ENCODE results near the gene FSD1.
A peak's percentile ranks its signal among the peaks of the same experiment; 100 is the strongest.
"Not testable (repeated sequence)": the region's sequence is repeated elsewhere in the genome, so short reads cannot be mapped to it uniquely, and the experiment has no call there.

The FSD1 gene

DNA sequence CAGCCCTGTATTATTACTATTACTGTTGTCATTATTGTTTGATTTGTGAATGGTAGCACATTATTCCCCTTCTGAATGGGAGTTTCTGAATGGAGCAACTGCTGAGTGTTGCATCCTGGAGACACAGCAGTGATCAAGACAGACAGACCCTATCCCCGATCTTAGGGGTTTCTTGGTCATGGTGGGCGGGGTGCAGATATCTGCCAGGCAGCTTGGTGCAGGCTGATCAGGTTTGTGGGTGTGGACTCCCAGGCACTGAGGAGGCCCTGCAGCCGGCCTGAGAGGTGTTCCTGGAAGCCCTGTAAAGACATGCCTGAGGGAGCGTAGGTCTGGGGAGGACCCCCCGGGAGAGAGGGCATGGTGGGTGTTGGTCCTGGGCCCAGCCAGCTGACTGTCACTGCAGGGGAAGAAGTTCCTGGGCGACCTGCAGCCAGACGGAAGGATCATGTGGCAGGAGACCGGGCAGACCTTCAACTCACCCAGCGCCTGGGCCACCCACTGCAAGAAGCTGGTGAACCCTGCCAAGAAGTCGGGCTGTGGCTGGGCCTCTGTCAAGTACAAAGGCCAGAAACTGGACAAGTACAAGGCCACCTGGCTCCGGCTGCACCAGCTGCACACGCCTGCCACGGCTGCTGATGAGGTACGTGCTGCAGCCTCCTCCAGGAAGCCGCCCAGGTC, 41.1 kb downstream of the FSD1 start:
- DNase-seq: no peak

DNA sequence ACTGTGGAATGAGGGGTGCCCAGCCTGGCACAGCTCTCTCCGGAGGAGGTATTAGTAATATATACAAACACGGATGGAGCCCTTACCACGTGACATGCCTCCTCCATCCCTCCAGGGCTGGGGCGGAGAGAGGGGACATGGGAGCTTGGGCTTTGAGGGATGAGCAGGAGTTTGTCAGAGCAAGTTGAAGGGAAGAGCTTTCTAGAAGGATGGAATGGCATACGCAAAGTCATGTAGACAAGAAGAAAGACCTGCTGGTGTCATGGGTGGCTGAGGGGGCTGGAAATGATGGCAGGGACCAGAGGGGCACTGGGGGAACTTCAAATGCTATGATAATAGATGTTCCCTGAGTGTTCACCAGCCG, 41.6 kb downstream of the FSD1 start:
- no peak for DNase-seq

DNA sequence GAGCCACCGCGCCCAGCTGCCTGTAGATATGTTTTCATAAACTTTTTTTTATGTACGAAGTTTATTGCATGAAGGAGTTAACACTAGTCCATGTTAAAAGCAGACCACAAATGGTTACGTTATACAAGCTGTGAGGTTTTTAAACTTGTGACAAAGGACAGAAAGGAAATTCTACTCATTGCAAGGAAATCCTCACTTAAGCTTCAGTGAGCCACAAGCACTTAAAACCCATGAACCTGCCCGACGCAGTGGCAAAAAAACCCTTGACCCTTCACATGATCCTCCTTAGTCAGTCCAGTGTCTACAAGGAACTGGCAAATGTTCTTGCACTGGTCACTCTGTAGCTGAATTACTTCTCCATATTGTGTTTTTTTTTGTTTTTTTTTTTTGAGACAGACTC, 43.1 kb downstream of the FSD1 start:
- no peak for DNase-seq

DNA sequence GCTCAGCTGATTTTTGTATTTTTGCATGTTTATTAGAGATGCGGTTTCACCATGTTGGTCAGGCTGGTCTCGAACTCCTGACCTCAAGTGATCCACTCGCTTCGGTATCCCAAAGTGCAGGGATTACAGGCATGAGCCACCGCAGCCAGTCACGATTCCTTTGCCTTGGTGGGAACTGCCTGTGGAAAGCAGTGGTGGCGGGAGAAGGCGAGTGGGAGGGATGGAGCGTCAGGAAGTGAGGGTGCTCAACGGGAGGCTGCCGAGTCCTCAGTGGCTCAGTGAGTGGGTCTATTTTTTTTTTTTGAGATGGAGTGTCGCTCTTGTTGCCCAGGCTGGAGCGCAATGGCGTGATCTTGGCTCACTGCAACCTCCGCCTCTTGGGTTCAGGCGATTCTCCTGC, 44.8 kb downstream of the FSD1 start:
- not testable (repeated sequence) for DNase-seq

DNA sequence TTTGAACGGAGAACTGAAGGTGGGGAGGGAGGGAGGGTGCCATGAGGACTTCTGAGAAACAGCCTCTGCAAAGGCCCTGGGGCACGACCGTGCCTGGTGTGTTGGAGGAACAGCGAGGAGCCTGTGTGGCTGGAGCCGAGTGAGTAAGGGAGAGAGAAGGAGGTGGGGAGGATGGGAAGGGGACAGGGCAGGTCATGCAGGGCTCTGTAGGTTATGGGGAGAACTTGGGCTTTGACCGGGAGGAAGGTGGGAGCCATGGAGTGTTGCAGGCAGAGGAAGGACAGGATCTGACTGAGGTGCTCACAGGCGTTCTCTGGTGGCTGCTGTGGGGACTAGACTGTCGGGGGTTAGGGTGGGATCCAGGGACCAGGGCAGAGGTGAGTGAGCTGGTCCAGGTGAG, 45.7 kb downstream of the FSD1 start:
- no peak for DNase-seq

DNA sequence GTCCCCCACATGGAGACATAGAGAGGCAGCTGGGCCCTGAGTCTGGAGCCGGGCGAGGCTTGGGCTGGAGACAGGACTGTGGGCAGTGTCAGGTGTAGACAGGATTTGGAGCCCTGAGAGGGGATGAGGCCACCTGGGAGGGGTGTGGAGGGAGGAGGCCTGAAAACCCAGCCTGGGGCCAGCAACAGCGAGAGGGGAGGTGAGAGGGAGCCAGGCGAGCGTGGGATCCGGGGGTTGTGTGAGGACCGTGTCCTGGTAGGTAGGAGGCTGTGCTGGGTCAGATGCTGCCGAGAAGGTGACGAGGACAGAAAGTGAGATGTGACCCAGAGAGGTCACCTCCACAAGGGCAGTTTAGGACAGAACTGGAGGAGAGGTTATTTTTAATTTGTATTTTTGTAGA, 46.3 kb downstream of the FSD1 start:
- DNase-seq: no peak

DNA sequence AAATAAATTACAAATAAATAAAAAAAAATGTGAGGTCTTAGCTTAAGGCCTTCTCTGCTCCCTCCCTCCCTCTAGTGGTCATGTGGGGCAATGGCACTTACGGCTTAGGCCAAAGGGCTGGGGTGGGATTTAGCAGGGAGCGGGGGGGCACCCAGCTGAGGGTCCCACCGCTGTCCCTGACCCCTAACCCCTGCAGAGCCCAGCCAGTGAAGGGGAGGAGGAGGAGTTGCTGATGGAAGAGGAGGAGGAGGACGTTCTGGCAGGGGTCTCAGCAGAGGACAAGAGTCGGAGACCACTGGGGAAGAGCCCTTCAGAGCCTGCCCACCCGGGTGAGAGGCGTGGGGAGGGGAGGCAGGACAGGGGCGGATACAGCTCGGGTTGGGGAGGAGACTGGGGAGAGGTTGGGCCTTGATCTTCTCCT, 48.3 kb downstream of the FSD1 start:
- DNase-seq: peak; percentile 65

DNA sequence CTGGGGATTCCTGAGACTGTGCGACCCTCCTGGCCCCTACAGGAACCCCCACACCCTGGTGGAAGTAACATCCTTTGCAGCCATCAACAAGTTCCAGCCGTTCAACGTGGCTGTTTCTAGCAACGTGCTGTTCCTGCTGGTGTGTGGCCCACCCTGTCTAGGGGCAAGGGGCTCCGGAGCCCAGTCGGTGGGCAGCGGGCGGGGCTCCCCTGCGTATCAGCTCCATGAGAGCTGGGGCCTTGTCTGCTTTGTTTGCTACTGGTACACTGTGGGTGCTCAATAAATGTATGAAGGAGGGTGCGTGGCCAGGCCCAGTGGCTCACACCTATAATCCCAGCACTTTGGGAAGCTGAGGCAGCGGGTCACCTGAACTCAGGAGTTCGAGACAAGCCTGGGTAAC, 49.9 kb downstream of the FSD1 start:
- no peak for DNase-seq

DNA sequence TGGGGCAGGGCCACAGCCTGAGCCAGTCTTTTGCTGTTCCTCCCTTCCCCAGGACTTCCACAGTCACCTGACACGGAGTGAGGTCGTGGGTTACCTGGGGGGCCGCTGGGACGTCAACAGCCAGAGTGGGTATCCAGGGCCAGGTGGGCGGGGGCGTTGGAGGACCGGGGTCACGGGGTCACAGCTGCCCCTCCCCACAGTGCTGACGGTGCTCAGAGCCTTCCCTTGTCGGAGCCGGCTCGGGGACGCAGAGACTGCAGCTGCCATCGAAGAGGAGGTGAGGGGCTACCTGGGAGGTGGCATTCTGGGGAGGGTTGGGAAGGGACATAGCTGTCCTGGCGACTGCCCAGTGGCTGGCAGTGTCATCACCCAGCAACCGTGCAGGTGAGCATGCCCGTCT, 50.5 kb downstream of the FSD1 start:
- DNase-seq: no peak

DNA sequence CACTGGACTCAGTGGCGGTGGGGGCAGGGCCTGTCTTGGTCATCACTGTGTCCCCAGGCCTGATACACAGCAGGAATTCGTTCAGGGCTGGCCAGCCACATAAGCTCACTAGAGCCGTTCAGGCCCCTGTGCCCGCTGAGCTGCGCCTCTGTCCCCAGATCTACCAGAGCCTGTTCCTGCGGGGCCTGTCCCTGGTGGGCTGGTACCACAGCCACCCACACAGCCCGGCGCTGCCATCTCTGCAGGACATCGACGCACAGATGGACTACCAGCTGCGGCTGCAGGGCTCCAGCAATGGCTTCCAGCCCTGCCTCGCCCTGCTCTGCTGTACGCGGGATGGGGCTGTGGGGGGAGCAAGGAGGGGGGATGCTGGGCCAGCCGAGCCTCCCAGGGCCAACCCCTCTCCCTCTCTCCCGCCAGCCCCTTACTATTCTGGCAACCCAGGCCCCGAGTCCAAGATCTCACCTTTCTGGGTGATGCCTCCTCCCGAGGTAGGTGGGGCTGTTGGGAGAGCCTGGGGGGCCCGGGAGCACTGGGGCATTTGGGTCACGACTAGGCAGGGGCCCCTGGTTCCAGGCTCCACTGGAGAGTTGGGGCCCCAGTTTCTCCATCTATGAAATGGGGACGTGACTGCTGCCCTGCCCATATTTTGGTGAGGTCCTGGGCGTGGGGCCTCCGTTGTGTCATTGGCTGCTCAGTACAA, 52.8 kb downstream of the FSD1 start:
- DNase-seq: no peak

DNA sequence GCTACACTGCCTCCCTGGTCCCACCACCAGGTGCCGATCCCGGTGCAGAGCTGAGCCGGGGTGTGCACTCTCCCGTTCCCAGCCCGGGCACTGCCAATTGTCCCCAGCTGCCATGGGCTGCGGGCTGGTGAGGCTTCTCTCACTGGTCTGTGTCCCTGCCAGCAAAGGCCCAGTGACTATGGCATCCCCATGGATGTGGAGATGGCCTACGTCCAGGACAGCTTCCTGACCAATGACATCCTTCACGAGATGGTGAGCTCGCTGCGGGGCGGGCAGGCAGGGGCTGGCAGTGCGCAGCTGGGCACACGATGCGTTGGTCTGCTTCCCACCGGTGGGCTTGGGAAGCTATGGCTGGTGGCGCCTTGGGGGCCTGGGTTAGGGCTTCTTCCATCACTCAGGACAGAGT, 53.5 kb downstream of the FSD1 start:
- DNase-seq: no peak

DNA sequence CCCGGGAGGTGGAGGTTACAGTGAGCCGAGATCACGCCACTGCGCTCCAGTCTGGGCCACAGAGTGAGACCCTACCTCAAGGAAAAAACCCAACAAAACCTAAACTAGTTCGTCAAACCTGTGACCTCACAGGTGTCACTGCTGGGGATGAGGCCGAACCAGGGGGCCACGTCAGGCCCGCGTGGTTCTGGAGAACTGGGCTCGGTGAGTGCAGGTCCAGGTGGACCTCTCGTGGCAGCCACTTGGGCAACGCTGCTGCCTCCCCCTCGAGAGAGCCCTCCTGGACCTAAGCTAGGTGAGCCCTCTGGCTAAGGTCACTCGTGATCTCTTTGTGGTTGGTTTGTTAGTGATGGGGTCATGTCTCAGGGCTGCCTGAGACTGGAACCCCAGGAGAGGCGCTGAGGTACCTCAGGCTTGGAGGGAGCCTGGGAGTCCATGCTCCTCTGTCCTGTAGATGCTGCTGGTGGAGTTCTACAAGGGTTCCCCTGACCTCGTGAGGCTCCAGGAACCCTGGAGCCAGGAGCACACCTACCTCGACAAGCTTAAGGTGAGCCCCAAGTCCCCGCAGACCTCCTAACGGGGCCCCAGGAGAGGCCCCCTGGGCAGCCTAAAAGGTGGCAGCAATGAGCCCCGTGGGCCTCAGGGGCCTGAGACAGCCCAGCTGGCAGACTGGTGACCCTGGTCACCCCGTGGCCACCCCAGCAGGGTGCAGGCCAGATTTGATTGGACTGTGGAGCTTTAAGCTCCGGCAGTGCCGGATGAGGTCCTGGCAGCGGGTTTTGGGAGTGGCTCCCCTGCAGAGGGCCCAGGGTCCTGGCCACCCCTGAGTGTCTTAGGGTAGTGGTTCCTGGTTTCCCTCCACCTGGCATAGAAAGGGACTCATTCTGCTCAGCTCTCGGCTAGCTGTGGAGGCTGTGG, 54.6 kb downstream of the FSD1 start:
- no peak for DNase-seq

DNA sequence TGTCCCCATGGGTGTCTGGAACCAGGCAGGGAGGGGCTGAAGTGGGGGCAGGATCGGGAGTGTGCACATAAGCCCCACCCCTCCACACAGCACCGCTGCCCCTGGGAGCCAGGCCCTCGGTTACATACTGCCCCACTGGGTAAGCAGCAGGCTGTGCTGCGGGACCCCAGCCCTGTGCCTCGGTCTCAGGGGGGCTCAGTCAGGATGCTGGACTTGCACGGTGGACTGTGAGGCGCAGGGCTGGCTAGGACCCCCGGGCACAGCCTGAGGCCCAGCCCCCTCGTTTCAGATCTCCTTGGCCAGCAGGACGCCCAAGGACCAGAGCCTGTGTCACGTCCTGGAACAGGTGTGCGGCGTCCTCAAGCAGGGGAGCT, 55.2 kb downstream of the FSD1 start:
- DNase-seq: no peak

DNA sequence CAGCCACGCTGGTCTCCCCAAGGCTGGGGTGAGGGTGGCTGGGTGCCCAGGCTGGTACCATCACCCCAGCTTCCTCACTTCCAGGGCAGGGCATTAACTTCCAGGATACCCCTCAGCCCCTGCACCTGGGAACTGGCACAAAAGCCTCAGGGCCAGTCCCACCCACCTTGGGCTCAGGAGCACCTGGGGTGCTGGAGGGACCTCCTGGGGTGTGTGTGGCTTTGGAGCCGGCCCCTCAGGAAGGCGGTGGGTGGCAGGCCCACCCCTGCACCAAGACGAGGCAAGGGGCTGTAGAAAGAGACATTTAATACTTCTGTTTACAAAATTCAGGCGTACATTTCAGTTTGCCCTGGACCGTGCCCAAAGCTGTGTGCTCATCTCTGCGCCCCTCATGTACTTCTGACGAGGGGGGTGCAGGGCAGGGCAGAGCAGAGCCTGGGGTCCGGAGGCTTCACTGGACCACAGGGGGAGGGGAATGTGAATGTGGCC, 55.7 kb downstream of the FSD1 start:
- DNase-seq: no peak

DNA sequence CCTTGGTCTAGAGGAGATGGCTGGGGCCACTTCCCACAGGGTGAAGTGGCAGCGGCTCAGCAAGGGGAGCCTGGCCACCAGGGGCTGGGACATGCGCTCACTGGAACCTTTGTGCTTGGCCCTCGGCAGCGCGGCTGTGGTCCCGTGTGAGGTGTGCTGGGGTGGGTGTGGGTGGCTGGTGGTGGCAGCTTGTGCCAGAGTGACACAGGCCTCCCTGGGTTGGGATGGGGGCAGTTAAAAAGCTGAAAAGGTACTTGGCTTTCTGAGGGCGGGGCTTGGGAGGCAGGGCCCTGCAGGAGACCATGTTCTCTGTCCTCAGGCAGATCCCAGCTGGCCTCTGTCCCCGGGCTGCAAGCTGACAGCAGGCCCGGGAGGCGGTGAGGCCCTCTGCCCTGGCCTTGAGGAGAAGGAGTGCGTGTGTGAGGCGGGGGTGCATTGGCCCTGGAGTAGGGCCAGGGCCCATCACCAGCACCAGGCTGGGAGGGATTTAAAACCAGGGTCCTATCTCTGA, 56.3 kb downstream of the FSD1 start:
- no peak for DNase-seq

DNA sequence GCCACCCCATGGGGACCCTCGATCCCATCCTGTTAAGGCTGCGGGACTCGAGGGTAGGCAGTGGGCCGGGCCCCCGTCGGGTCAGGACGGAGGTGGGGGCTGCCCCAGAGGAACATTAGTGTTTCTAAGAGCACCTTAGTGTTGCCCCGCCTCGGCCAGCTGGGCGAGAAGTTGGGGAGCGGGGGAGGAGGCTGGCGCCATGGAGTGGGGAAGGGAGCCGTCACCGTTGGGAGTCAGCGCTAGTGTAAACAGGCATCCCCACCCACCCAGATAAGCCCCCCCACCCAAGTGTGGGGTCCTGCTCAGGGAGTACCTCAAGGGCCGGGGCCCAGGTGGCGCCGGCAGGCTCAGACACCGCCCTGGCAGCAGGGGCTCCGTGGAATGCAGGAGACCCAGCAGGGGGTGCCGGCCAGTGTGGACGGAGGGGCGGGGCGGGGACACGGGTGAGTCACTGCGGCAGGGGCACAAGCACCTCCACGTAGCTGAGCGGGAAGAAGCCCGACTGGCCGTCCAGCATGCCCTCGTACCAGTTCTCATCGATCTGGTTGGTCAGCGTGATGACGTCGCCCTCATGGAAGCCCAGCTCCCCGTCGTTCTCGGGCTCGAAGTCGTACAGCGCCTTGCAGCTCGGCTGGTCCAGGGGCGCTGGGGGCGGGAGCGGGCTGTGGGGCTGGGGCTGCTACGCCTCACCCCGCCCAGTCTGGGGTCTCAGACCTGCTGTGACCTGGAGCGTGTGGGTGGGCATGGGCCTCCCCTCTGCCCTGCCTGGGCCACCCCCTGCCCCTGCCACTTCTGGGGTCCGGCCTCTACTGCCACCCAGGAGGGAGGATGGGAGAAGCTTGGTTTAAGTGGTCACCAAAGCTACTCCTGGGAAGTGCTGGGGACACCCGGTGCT, 57.0 kb downstream of the FSD1 start:
- no peak for DNase-seq

DNA sequence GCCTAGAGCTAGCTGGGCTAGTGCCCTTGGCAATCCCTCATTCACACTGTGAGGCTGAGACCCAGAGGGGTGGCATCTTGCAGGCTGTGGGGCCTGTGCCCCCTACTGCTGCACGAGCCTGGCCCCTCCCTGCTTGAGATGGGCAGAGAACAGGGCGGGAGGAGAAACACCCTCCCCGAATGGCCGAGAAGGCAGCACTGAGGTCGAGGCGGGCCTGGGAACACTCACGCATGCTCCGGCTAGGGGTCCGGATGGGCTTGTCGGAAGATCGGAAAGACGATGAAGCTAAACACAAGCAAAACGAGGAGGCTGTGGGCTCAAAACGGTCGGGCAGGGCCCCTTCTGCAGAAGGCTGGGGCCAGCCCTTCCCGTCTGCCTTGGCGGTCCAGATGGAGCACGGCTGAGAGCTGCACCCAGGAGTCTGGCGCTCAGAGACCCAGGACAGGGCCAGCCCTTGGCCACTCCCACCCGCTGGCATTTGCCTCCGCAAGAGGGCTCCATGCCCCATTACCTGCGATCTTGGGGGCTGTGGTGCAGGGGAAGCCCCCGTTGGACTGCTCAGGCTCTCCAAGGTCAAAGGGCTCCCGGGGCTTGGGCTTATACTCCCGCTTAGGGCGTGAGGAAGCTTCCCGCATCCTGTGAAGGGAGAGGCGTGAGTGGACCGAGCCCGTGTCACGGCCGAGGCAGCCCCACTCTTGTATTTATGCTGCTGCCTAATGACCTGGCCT, 57.9 kb downstream of the FSD1 start:
- DNase-seq: no peak

DNA sequence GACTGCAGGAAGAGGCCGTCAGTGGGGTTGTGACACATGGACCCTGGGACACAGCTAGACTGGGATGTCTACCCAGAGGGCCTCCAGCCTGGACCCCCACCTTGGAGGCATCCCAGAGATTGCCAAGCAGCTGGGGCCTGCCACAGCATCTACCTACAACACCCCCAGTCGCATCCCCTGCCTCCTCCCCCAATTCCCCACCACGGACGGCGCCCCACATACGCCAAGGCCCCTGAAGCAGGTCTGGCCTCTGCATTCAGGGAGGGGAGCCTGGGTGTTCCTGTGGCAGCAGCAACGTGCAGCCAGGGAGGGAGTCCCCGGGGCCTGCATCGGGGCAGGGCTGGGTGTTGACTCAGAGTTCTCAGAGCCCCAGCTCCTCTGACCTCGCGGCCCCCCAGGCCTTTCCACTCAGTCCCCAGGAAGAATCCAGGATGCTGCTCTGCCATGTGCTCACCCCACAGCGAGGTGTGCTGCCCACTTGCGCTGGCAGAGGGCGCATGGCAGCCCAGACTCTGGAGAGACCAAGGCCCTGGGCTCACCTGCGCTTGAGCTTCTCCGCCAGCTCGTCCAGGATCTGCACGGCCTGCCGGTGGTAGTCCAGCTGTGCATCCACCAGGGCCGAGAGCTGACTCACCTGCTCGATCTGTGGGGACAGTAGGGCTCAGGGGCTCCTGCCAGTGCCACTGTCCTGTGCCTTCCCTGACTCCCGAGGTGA, 58.6 kb downstream of the FSD1 start:
- no peak for DNase-seq

DNA sequence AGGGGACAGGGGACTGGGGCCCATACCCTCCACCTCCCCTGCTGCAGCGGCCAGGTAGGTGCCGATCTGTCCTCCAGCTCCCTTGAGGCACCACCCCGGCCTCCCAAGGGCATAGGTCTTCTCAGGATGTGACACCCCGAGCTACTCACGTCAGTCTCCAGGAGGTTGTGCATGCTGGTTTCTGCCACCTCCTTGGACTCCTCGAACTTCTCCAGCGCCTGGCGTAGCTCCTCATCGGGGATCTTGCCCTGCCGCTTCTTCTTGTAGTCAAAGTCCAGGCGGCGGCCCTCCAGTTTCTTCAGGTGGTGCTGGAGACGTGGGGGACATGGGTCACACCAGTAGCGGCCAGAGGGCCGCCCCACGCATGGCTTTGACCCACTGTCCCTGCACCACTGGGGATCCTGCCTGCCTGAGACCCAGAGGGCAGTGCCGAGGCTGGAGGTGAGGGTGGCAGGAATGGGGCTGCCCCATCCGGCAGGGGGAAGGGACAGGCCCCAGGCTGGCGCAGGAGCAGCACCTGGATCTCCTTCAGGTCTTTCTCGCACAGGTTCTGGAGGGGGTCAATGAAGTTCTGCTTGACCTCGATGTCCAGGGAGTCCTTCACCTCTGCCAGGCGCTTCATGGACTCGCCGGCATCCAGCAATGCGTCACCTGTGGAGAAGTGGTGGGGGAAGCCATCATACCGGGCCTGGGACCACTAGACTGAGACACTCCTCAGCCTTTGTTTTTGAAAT, 59.3 kb downstream of the FSD1 start:
- DNase-seq: no peak

DNA sequence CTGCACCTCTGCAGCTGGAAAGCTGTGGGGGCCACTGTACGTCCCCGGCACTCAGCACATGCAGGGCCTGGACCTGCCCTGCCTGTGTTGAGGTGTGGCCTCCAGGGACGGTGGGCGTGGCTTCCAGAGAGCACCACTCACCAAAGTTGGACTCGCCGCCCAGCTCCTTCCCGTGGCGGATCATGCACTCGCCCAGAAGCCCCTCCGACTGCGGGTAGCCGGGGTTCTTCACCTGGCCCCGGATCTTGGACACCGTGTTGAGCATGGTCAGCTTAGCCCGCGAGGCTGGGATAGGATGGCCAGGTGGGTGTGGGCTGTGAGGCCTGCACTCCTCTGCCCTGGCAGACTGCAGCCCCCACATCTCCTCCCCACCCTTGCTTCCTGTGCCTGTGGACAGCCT, 60.9 kb downstream of the FSD1 start:
- DNase-seq: no peak

Measured in fibroblast of skin of scalp (primary cell).